SK-N-SH treated with all-trans-retinoic acid at 6 μM for 48 hours (cell line): ENCODE data around the gene RAD23A.

ENCODE experiments used
- ATAC-seq: fragments of 200-7000 bp; cut with Tn5 transposase; 3 replicates; pipeline ENCODE4 v1.9.1; 2020; ENCODE audit warnings: mild to moderate bottlenecking, moderate library complexity
- BACH2 ChIP-seq: fragments of 250-450 bp; sonication (Bioruptor Pico); IDR thresholded peaks from 2 replicates; pipeline ENCODE4 v1.9.0; 2021; ENCODE audit warnings: mild to moderate bottlenecking, borderline replicate concordance
- CSDC2 ChIP-seq: fragments of 250-450 bp; sonication (Bioruptor Pico); IDR thresholded peaks from 2 replicates; pipeline ENCODE4 v1.5.0; 2020; ENCODE audit warnings: mild to moderate bottlenecking, moderate library complexity
- ESRRG ChIP-seq: fragments of 250-450 bp; sonication (Bioruptor Pico); IDR thresholded peaks from 2 replicates; pipeline ENCODE4 v1.6.1; 2021; ENCODE audit warnings: mild to moderate bottlenecking
- GLIS3 ChIP-seq: fragments of 250-450 bp; sonication (Bioruptor Pico); IDR thresholded peaks from 2 replicates; pipeline ENCODE4 v1.5.0; 2020; ENCODE audit warnings: mild to moderate bottlenecking, moderate library complexity
- ISL1 ChIP-seq: fragments of 250-450 bp; sonication (Bioruptor Pico); IDR thresholded peaks from 2 replicates; pipeline ENCODE4 v2.1.2; 2022; ENCODE audit warnings: mild to moderate bottlenecking, moderate library complexity
- PPARA ChIP-seq: fragments of 250-450 bp; sonication (Bioruptor Pico); IDR thresholded peaks from 2 replicates; pipeline ENCODE4 v1.5.0; 2020; ENCODE audit warnings: mild to moderate bottlenecking, borderline replicate concordance
- RARB ChIP-seq: fragments of 250-450 bp; sonication (Bioruptor Pico); IDR thresholded peaks from 2 replicates; pipeline ENCODE4 v1.8.0; 2021; ENCODE audit warnings: mild to moderate bottlenecking, moderate library complexity
- SNAI2 ChIP-seq: fragments of 250-450 bp; sonication (Bioruptor Pico); IDR thresholded peaks from 2 replicates; pipeline ENCODE4 v1.5.0; 2020; ENCODE audit warnings: mild to moderate bottlenecking, moderate library complexity
- TCF4 ChIP-seq: fragments of 250-450 bp; sonication (Bioruptor Pico); IDR thresholded peaks from 2 replicates; pipeline ENCODE4 v1.8.0; 2021; ENCODE audit warnings: mild to moderate bottlenecking, moderate library complexity, borderline replicate concordance
- TOX ChIP-seq: fragments of 250-450 bp; sonication (Bioruptor Pico); IDR thresholded peaks from 2 replicates; pipeline ENCODE4 v1.8.0; 2021; ENCODE audit warnings: mild to moderate bottlenecking, moderate library complexity, borderline replicate concordance
- ZC3H10 ChIP-seq: fragments of 250-450 bp; sonication (Bioruptor Pico); IDR thresholded peaks from 2 replicates; pipeline ENCODE4 v1.5.1; 2021; ENCODE audit warnings: mild to moderate bottlenecking, moderate library complexity
- ZFP3 ChIP-seq: fragments of 250-450 bp; sonication (Bioruptor Pico); IDR thresholded peaks from 2 replicates; pipeline ENCODE4 v1.5.0; 2020; ENCODE audit warnings: mild to moderate bottlenecking, moderate library complexity
- ZFP30 ChIP-seq: fragments of 450-650 bp; formaldehyde crosslinking; IDR thresholded peaks from 2 replicates; pipeline ENCODE4 v1.5.0; 2022; ENCODE audit warnings: mild to moderate bottlenecking, moderate library complexity
- ZNF565 ChIP-seq: fragments of 450-650 bp; formaldehyde crosslinking; conservative IDR thresholded peaks from 2 replicates; pipeline ENCODE4 v1.5.0; 2020; ENCODE audit warnings: low read depth, mild to moderate bottlenecking, moderate library complexity
- ZNF70 ChIP-seq: fragments of 450-650 bp; formaldehyde crosslinking; IDR thresholded peaks from 2 replicates; pipeline ENCODE4 v1.5.0; 2020; ENCODE audit warnings: mild to moderate bottlenecking, moderate library complexity
- ZNF8 ChIP-seq: fragments of 450-650 bp; formaldehyde crosslinking; IDR thresholded peaks from 2 replicates; pipeline ENCODE4 v1.5.0; 2020; ENCODE audit warnings: mild to moderate bottlenecking, moderate library complexity
- TF ChIP-seq, protein P1 (sequence below): fragments of 250-450 bp; sonication (Bioruptor Pico); IDR thresholded peaks from 2 replicates; pipeline ENCODE4 v1.5.0; 2020; ENCODE audit warnings: mild to moderate bottlenecking, moderate library complexity
- TF ChIP-seq, protein P2 (sequence below): fragments of 250-450 bp; sonication (Bioruptor Pico); IDR thresholded peaks from 2 replicates; pipeline ENCODE4 v1.8.0; 2021; ENCODE audit warnings: low read depth, mild to moderate bottlenecking, moderate library complexity, borderline replicate concordance
- TF ChIP-seq, protein P3 (sequence below): fragments of 250-450 bp; sonication (Bioruptor Pico); IDR thresholded peaks from 2 replicates; pipeline ENCODE4 v1.5.1; 2021; ENCODE audit warnings: mild to moderate bottlenecking, moderate library complexity
- TF ChIP-seq, protein P4 (sequence below): fragments of 250-450 bp; sonication (Bioruptor Pico); IDR thresholded peaks from 2 replicates; pipeline ENCODE4 v1.8.0; 2020; ENCODE audit warnings: mild to moderate bottlenecking, moderate library complexity, borderline replicate concordance

The RAD23A gene

DNA sequence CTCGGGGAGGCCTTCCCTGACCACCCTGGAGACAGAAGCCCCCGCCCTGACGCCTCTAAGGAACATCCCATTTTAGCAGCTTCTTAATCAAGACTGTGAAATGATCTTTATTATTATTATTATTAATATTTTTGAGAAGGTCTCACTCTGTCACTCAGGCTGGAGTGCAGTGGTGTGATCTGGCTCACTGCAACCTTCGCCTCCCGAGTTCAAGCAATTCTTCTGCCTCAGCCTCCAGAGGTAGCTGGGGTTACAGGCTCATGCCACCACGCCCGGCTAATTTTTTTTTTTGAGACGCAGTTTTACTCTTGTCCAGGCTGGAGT, 20.1 kb downstream of the RAD23A start:
- no peak for ATAC-seq
- TF ChIP-seq ZNF565 (CRISPR knock-in tag) (no peak), ZFP3 (CRISPR knock-in tag) (no peak), SNAI2 (CRISPR knock-in tag) (no peak), ESRRG (CRISPR knock-in tag) (no peak), ISL1 (no peak), BACH2 (CRISPR knock-in tag) (no peak), ZC3H10 (CRISPR knock-in tag) (no peak), PPARA (CRISPR knock-in tag) (no peak)
- TF ChIP-seq, protein P1, sequence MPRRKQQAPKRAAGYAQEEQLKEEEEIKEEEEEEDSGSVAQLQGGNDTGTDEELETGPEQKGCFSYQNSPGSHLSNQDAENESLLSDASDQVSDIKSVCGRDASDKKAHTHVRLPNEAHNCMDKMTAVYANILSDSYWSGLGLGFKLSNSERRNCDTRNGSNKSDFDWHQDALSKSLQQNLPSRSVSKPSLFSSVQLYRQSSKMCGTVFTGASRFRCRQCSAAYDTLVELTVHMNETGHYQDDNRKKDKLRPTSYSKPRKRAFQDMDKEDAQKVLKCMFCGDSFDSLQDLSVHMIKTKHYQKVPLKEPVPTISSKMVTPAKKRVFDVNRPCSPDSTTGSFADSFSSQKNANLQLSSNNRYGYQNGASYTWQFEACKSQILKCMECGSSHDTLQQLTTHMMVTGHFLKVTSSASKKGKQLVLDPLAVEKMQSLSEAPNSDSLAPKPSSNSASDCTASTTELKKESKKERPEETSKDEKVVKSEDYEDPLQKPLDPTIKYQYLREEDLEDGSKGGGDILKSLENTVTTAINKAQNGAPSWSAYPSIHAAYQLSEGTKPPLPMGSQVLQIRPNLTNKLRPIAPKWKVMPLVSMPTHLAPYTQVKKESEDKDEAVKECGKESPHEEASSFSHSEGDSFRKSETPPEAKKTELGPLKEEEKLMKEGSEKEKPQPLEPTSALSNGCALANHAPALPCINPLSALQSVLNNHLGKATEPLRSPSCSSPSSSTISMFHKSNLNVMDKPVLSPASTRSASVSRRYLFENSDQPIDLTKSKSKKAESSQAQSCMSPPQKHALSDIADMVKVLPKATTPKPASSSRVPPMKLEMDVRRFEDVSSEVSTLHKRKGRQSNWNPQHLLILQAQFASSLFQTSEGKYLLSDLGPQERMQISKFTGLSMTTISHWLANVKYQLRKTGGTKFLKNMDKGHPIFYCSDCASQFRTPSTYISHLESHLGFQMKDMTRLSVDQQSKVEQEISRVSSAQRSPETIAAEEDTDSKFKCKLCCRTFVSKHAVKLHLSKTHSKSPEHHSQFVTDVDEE (CRISPR knock-in tag) = no peak
- TF ChIP-seq, protein P2, sequence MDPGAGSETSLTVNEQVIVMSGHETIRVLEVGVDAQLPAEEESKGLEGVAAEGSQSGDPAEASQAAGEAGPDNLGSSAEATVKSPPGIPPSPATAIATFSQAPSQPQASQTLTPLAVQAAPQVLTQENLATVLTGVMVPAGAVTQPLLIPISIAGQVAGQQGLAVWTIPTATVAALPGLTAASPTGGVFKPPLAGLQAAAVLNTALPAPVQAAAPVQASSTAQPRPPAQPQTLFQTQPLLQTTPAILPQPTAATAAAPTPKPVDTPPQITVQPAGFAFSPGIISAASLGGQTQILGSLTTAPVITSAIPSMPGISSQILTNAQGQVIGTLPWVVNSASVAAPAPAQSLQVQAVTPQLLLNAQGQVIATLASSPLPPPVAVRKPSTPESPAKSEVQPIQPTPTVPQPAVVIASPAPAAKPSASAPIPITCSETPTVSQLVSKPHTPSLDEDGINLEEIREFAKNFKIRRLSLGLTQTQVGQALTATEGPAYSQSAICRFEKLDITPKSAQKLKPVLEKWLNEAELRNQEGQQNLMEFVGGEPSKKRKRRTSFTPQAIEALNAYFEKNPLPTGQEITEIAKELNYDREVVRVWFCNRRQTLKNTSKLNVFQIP (CRISPR knock-in tag) = no peak

DNA sequence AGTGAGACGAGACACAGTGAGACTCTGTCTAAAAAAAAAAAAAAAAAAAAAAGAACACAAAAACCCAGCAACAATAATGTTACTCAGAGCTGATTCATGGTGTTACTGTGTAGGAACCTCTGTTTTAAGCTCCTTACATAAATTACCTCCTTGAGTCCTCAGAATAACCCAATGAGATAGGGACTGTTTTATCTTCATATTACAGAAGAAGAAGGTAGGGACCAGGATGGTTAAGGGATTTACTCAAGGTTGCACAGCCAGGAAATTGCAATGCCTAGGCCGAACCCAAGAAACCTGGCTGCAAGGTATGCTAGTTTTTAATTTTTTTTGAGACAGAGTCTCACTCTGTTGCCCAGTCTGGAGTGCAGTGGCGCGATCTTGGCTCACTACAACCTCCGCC, 22.2 kb downstream of the RAD23A start:
- ATAC-seq = no peak
- TF ChIP-seq, protein P3, sequence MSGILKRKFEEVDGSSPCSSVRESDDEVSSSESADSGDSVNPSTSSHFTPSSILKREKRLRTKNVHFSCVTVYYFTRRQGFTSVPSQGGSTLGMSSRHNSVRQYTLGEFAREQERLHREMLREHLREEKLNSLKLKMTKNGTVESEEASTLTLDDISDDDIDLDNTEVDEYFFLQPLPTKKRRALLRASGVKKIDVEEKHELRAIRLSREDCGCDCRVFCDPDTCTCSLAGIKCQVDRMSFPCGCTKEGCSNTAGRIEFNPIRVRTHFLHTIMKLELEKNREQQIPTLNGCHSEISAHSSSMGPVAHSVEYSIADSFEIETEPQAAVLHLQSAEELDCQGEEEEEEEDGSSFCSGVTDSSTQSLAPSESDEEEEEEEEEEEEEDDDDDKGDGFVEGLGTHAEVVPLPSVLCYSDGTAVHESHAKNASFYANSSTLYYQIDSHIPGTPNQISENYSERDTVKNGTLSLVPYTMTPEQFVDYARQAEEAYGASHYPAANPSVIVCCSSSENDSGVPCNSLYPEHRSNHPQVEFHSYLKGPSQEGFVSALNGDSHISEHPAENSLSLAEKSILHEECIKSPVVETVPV (CRISPR knock-in tag) = no peak
- TF ChIP-seq ISL1 (no peak), ESRRG (CRISPR knock-in tag) (no peak), RARB (CRISPR knock-in tag) (no peak), BACH2 (CRISPR knock-in tag) (no peak), ZFP30 (CRISPR knock-in tag) (no peak), TOX (CRISPR knock-in tag) (no peak), PPARA (CRISPR knock-in tag) (no peak), ZFP3 (CRISPR knock-in tag) (no peak), ZNF8 (CRISPR knock-in tag) (no peak), CSDC2 (no peak), ZNF70 (no peak), TCF4 (CRISPR knock-in tag) (no peak), ZNF565 (CRISPR knock-in tag) (no peak), GLIS3 (no peak)
- TF ChIP-seq, protein P2 (CRISPR knock-in tag) = no peak
- TF ChIP-seq, protein P4, sequence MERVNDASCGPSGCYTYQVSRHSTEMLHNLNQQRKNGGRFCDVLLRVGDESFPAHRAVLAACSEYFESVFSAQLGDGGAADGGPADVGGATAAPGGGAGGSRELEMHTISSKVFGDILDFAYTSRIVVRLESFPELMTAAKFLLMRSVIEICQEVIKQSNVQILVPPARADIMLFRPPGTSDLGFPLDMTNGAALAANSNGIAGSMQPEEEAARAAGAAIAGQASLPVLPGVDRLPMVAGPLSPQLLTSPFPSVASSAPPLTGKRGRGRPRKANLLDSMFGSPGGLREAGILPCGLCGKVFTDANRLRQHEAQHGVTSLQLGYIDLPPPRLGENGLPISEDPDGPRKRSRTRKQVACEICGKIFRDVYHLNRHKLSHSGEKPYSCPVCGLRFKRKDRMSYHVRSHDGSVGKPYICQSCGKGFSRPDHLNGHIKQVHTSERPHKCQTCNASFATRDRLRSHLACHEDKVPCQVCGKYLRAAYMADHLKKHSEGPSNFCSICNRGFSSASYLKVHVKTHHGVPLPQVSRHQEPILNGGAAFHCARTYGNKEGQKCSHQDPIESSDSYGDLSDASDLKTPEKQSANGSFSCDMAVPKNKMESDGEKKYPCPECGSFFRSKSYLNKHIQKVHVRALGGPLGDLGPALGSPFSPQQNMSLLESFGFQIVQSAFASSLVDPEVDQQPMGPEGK (CRISPR knock-in tag) = no peak
- TF ChIP-seq, protein P1 (CRISPR knock-in tag) = no peak
